K562 (cell line): Measurements from ENCODE around the gene CYB5D1. TPM values are rescaled to one million over a fixed set of nuclear protein-coding genes. Genes with fewer than 3 reads are reported as not detected.

ENCODE experiments used
- ATAC-seq: fragments of 200-7000 bp; cut with Tn5 transposase; 3 replicates; pipeline ENCODE4 v1.9.1; 2020; ENCODE audit warnings: moderate library complexity
- BruUV-seq: library from RNA; stranded (reverse); fragments of 400-500 nt; replicated peaks from 2 replicates; lab custom pipeline; 2021; lab: Mats Ljungman, UMichigan
- CTCF ChIA-PET: fragments of 300-600 bp; formaldehyde crosslinking; extraction: SDS; loops from one replicate; lab custom pipeline; 2021; ENCODE audit warnings: low intra/inter-chr PET ratio; lab: Yijun Ruan, JAX
- POLR2A ChIA-PET: fragments of 300-600, 350-650 bp; sonication (Branson Sonifier 250); formaldehyde crosslinking; extraction: SDS; loops from one replicate; lab custom pipeline; 2021; ENCODE audit warnings: antibody characterized with exemption, inconsistent platforms; lab: Yijun Ruan, JAX
- DNase-seq, 4 experiments: peaks; one replicate each; pipeline versions ENCODE4 v3.0.0 to v3.0.0-alpha.2; 2011 to 2018; ENCODE audit warnings: low spot score in 3 of 4, mixed read lengths in 3 of 4; ENCODE audit errors: extremely low read depth in 1 of 4
- FAIRE-seq: peaks from 2 replicates; lab custom pipeline; 2011; peaks lifted over from hg19 to GRCh38; lab: Jason Lieb, UNC
- H2AFZ ChIP-seq: 2 replicates; pipeline ENCODE4 v1.6.0; 2011; ENCODE audit warnings: low read depth, low read length, control low read depth, inconsistent platforms
- H3K27ac ChIP-seq: fragments of 200-600 bp; 3 replicates; pipeline ENCODE4 v1.8.0; 2011; ENCODE audit warnings: low read depth, mild to moderate bottlenecking, control low read depth, inconsistent platforms, low read length, moderate library complexity, mixed read lengths; ENCODE audit errors: extremely low read depth
- H3K27me3 ChIP-seq, 2 experiments: fragments of 300-600 bp in 1 of 2; 2 replicates in 1 of 2; 3 replicates in 1 of 2; pipeline versions ENCODE4 v1.6.0 to v1.8.0; 2011; ENCODE audit warnings: inconsistent platforms in 2 of 2, low read length in 2 of 2, mild to moderate bottlenecking in 1 of 2, mixed read lengths in 1 of 2, moderate library complexity in 1 of 2; ENCODE audit not compliant: control insufficient read depth in 2 of 2, insufficient read depth in 2 of 2
- H3K36me3 ChIP-seq: fragments of 300-600 bp; 3 replicates; pipeline ENCODE4 v1.8.0; 2011; ENCODE audit warnings: mild to moderate bottlenecking, low read length, inconsistent platforms; ENCODE audit not compliant: control insufficient read depth, insufficient read depth
- H3K4me1 ChIP-seq, 2 experiments: fragments of 200-600 bp in 1 of 2; replicated peaks in 1 of 2; 2 replicates in 1 of 2; 3 replicates in 1 of 2; pipeline versions ENCODE4 v1.5.1 to v1.8.0; 2011; ENCODE audit warnings: inconsistent platforms in 2 of 2, low read length in 2 of 2, mild to moderate bottlenecking in 1 of 2, mixed read lengths in 1 of 2, moderate library complexity in 1 of 2; ENCODE audit not compliant: control insufficient read depth in 2 of 2, insufficient read depth in 2 of 2
- H3K4me2 ChIP-seq: 2 replicates; pipeline ENCODE4 v1.6.1; 2011; ENCODE audit warnings: low read length, control low read depth, inconsistent platforms, mixed read lengths; ENCODE audit not compliant: insufficient read depth
- H3K4me3 ChIP-seq: fragments of 200-600 bp; sonication (generic), shearing (Covaris generic); 2 replicates; pipeline ENCODE4 v1.5.1; 2016; ENCODE audit warnings: control low read depth, inconsistent platforms
- H3K79me2 ChIP-seq: fragments of 200-600 bp; 3 replicates; pipeline ENCODE4 v1.8.0; 2011; ENCODE audit warnings: low read length, inconsistent platforms; ENCODE audit not compliant: control insufficient read depth, insufficient read depth
- H3K9ac ChIP-seq, 2 experiments: 2 replicates each; pipeline versions ENCODE4 v1.6.0 to v1.6.1; 2011; ENCODE audit warnings: low read depth in 2 of 2, low read length in 2 of 2, control low read depth in 1 of 2, inconsistent platforms in 1 of 2, mild to moderate bottlenecking in 1 of 2, mixed read lengths in 1 of 2; ENCODE audit not compliant: insufficient read depth in 1 of 2
- H3K9me1 ChIP-seq: one replicate; pipeline ENCODE4 v1.6.0; 2011; ENCODE audit warnings: inconsistent platforms, mild to moderate bottlenecking, low read length, moderate library complexity; ENCODE audit not compliant: control insufficient read depth, insufficient read depth
- H3K9me3 ChIP-seq: replicated peaks from 2 replicates; pipeline ENCODE4 v1.5.1; 2011; ENCODE audit warnings: low read depth, low read length, inconsistent platforms; ENCODE audit not compliant: control insufficient read depth, insufficient read depth
- H4K20me1 ChIP-seq: replicated peaks from 2 replicates; pipeline ENCODE4 v1.6.1; 2011; ENCODE audit warnings: low read length, inconsistent platforms, mixed read lengths; ENCODE audit not compliant: control insufficient read depth, insufficient read depth
- CCNT2 ChIP-seq: IDR thresholded peaks from 2 replicates; pipeline ENCODE4 v1.6.1; 2011; ENCODE audit warnings: borderline replicate concordance, low read depth, mild to moderate bottlenecking, moderate library complexity, mixed read lengths, low read length; ENCODE audit not compliant: insufficient read length; ENCODE audit errors: extremely low read depth
- HNRNPL ChIP-seq: fragments of 200-400 bp; formaldehyde crosslinking; IDR thresholded peaks from 2 replicates; pipeline ENCODE4 v1.6.1; 2017; ENCODE audit warnings: low read depth, mild to moderate bottlenecking, low read length
- MXI1 ChIP-seq: IDR thresholded peaks from 2 replicates; pipeline ENCODE4 v1.6.1; 2011; ENCODE audit warnings: low read depth, mild to moderate bottlenecking, improper control_type of control experiment, low read length
- NFRKB ChIP-seq: fragments of 450-650 bp; IDR thresholded peaks from 2 replicates; pipeline ENCODE4 v1.6.1; 2016; ENCODE audit warnings: low read depth
- NR3C1 ChIP-seq: sonication (generic); formaldehyde crosslinking; IDR thresholded peaks from 2 replicates; pipeline ENCODE4 v1.8.1; 2022; ENCODE audit warnings: missing genetic modification reagents
- RAD51 ChIP-seq: fragments of 450-650 bp; IDR thresholded peaks from 2 replicates; pipeline ENCODE4 v1.7.1; 2016; ENCODE audit warnings: low read depth, mild to moderate bottlenecking, borderline replicate concordance
- SMARCA4 ChIP-seq: fragments of 450-650 bp; IDR thresholded peaks from 2 replicates; pipeline ENCODE4 v1.6.1; 2016
- TOE1 ChIP-seq, 2 experiments: fragments of 450-650 bp in 1 of 2; sonication (generic) in 1 of 2; formaldehyde crosslinking in 1 of 2; IDR thresholded peaks; 2 replicates each; pipeline versions ENCODE4 v1.7.1 to v1.8.0; 2016 to 2022; ENCODE audit warnings: borderline replicate concordance in 2 of 2, mild to moderate bottlenecking in 2 of 2, antibody characterized with exemption in 1 of 2, inconsistent platforms in 1 of 2, low read depth in 1 of 2, missing genetic modification reagents in 1 of 2, moderate library complexity in 1 of 2
- UBTF ChIP-seq, 2 experiments: IDR thresholded peaks; 2 replicates each; pipeline ENCODE4 v1.6.1; 2012; ENCODE audit warnings: improper control_type of control experiment in 2 of 2, low read depth in 2 of 2, low read length in 2 of 2, borderline replicate concordance in 1 of 2
- ZKSCAN8 ChIP-seq: fragments of 200-800 bp; sonication (Bioruptor generic); IDR thresholded peaks from 2 replicates; pipeline ENCODE4 v1.6.1; 2016; ENCODE audit warnings: missing genetic modification characterization, missing compliant biosample characterization
- ZNF217 ChIP-seq: sonication (generic); formaldehyde crosslinking; IDR thresholded peaks from 2 replicates; pipeline ENCODE4 v1.8.0; 2022; ENCODE audit warnings: mild to moderate bottlenecking, missing genetic modification reagents
- ZNF347 ChIP-seq: fragments of 450-650 bp; formaldehyde crosslinking; IDR thresholded peaks from 2 replicates; pipeline ENCODE4 v1.4.0; 2020; ENCODE audit warnings: low read depth, mild to moderate bottlenecking, moderate library complexity
- WGBS: fragments of 100-300 bp; shearing (Covaris generic); methylation state at CpG from one replicate; pipeline ENCODE4 v1.1.6; 2016; ENCODE audit warnings: low coverage, mixed read lengths; ENCODE audit not compliant: insufficient coverage; ENCODE audit errors: missing lambda C conversion rate; 5-methylcytosine and 5-hydroxymethylcytosine counted together
- in situ Hi-C: fragments of 300-500 bp; cut with MboI; formaldehyde crosslinking; loops from 4 replicates; pipeline ENCODE4 v1.15.0; 2018; ENCODE audit warnings: inconsistent platforms, mixed read lengths
- intact Hi-C: fragments of 100-400 bp; cut with micrococcal nuclease; formaldehyde crosslinking; loops from 2 replicates; pipeline ENCODE4 v1.14.2; 2022
- polyA plus RNA-seq, 8 experiments: library from polyadenylated mRNA; depleted of rRNA in 4 of 8; stranded (reverse) in 5 of 8; unstranded in 3 of 8; fragments of >200 nt; fragmentation: Nextera tagmentation in 2 of 8; fragmentation: Illumina TruSeq in 1 of 8; extraction: Ambion mirVana in 2 of 8; extraction: Trizol in 1 of 8; gene quantifications; 2 replicates each; pipeline versions ENCODE4 v1.2.1 to v1.2.3, GENCODE V29; 2011 to 2014; ENCODE audit warnings: inconsistent platforms in 1 of 8, missing spikeins in 1 of 8
- total RNA-seq, 7 experiments: library from RNA; depleted of rRNA in 6 of 7; stranded (reverse); fragments of >200 nt in 6 of 7; fragmentation: Illumina TruSeq in 2 of 7; extraction: Trizol in 2 of 7; gene quantifications; 2 replicates each; pipeline versions ENCODE4 v1.2.1 to v1.2.3, GENCODE V29; 2011 to 2021; ENCODE audit warnings: low replicate concordance in 1 of 7
- TF ChIP-seq, protein P1 (sequence below): fragments of 450-650 bp; IDR thresholded peaks from 2 replicates; pipeline ENCODE4 v1.6.1; 2018; ENCODE audit not compliant: partially characterized antibody

Gene CYB5D1
- total and polyA plus RNA-seq, 9 of the 15 experiments (the other 6 are each of a cell fraction or from before 2014, with no cell fraction given) = 2.4 to 7.9 (median 5.7) TPM

DNA sequence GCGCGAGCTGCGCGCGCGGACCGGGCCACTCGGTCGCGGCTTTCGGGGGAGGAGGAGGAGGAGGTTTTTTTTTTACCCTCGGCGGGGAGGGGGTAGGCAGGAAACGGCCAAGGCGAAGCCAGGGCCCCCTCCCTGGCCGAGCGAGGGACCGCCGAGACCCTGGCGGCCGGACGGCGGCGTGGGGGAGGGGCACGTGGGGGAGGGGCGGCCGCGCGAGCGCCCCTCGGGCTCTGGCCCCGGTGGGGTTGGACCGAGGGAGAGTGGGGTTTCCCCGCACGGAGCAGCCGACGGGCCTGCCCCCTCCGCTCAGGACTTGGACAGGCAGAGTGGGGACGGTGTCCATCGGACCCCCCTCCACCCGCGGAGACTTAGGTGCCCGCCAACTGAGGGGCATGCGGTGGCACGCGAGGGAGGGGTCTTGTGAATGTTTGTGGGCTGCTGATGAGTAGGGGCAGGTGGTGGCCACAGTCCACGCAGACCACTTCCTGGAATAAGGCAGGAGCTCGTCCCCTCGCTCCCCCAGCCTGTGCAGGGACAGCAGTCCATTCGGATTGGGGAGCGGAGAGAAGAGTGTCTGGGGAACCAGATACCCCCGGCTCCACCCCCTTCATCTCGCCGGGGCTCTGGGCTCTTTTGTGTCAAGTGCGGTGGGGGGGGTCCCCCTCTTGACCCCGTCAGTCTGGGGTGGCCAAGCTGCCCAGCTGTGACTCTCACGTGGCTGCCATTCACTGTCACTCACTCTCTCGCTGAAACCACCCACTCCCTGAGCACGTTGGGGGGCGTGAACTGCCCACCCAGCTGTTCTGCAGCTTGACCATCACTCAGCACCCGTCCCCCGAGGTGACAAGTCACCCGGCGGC lies 27.8 kb downstream of the CYB5D1 start:
- peaks cover 3% of the 10 kb centered on the region for H3K9me1 ChIP-seq
- WGBS = under 1% methylated on average over 18 of the region's 64 CpGs
- BruUV-seq = no TSS peak
- ATAC-seq (peak; percentile 68), FAIRE-seq (no peak), DNase-seq (peak; percentile 55 to 82 (median 70))
- peaks cover 59% of the 10 kb centered on the region for H3K79me2 ChIP-seq
- H3K27ac ChIP-seq = peak overlapping the region; percentile 97
- intact Hi-C loops (loop anchor here (2.0 kb wide), 1 partner anchor 29 kb away; the partner anchor contains the start of gene NAA38), in situ Hi-C loops (no loop called here)
- no peaks in the 10 kb centered on the region; the same call in 1 of the 2 replicates for H4K20me1 ChIP-seq
- CTCF ChIA-PET = no interaction called here
- H3K4me2 ChIP-seq = peak overlapping the region; percentile 92
- peak overlapping the region; percentile 66 for H3K4me3 ChIP-seq
- H3K4me1 ChIP-seq = peaks cover 38% of the 10 kb centered on the region in 2 experiments
- POLR2A ChIA-PET = interaction anchor here (0.7 to 1.0 kb wide), 3 partner anchors 12 to 188 kb away, joined by 3 read pairs; no protein-coding TSS in a partner anchor
- no peaks in the 10 kb centered on the region for H3K9me3 ChIP-seq
- H3K27me3 ChIP-seq = no peaks in the 10 kb centered on the region
- peak overlapping the region; percentile 66 for H2AFZ ChIP-seq
- peak overlapping the region; percentile 86 to 97 for H3K9ac ChIP-seq
- peaks cover 24% of the 10 kb centered on the region; the same call in 1 of the 3 replicates for H3K36me3 ChIP-seq
- TF ChIP-seq ZNF347 (CRISPR knock-in tag) (no peak), RAD51 (no peak), MXI1 (peak; percentile 54; the same call in 1 of the 2 replicates), TOE1 (IDR thresholded peaks at IDR 0.05; ENCODE audit: borderline replicate concordance) (no peak), TOE1 (CRISPR knock-in tag; IDR thresholded peaks at IDR 0.05; ENCODE audit: borderline replicate concordance, low read depth) (no peak), CCNT2 (peak; percentile 50), NR3C1 (CRISPR knock-in tag) (no peak), NFRKB (peak; percentile 49; the same call in 1 of the 2 replicates), UBTF (IDR thresholded peaks at IDR 0.05; ENCODE audit: borderline replicate concordance in 1 of 2, low read depth in 2 of 2, low read length in 2 of 2) (0 out of 4 replicates have a peak, but pooled peaks of 1 of the 2 experiments have one; percentile 10), ZNF217 (no peak), SMARCA4 (no peak), ZKSCAN8 (CRISPR knock-in tag) (no peak), HNRNPL (no peak)
- TF ChIP-seq, protein P1, sequence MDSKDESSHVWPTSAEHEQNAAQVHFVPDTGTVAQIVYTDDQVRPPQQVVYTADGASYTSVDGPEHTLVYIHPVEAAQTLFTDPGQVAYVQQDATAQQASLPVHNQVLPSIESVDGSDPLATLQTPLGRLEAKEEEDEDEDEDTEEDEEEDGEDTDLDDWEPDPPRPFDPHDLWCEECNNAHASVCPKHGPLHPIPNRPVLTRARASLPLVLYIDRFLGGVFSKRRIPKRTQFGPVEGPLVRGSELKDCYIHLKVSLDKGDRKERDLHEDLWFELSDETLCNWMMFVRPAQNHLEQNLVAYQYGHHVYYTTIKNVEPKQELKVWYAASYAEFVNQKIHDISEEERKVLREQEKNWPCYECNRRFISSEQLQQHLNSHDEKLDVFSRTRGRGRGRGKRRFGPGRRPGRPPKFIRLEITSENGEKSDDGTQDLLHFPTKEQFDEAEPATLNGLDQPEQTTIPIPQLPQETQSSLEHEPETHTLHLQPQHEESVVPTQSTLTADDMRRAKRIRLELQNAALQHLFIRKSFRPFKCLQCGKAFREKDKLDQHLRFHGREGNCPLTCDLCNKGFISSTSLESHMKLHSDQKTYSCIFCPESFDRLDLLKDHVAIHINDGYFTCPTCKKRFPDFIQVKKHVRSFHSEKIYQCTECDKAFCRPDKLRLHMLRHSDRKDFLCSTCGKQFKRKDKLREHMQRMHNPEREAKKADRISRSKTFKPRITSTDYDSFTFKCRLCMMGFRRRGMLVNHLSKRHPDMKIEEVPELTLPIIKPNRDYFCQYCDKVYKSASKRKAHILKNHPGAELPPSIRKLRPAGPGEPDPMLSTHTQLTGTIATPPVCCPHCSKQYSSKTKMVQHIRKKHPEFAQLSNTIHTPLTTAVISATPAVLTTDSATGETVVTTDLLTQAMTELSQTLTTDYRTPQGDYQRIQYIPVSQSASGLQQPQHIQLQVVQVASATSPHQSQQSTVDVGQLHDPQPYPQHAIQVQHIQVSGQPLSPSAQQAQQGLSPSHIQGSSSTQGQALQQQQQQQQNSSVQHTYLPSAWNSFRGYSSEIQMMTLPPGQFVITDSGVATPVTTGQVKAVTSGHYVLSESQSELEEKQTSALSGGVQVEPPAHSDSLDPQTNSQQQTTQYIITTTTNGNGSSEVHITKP = peak; percentile 91
